Cardiac muscle cell (in vitro differentiated cells and primary cell): ENCODE results near the gene TEX29. TPM values are rescaled to one million over a fixed set of nuclear protein-coding genes. Genes with fewer than 3 reads are reported as not detected.

Experiments used
- DNase-seq, 2 donors: peaks; one replicate each; pipeline versions ENCODE4 v3.0.0 to v3.0.0-alpha.2; 2010 to 2017; ENCODE audit warnings: low read depth in 1 of 2, low spot score in 1 of 2
- H3K27ac ChIP-seq: fragments of 200-600 bp; sonication (generic); 2 replicates; pipeline ENCODE4 v1.5.1; 2016
- H3K27me3 ChIP-seq: fragments of 200-600 bp; sonication (generic); 2 replicates; pipeline ENCODE4 v1.6.0; 2016; ENCODE audit warnings: control low read depth
- H3K36me3 ChIP-seq: fragments of 200-600 bp; sonication (generic); 2 replicates; pipeline ENCODE4 v1.5.1; 2016; ENCODE audit warnings: control low read depth
- H3K4me1 ChIP-seq: fragments of 200-600 bp; sonication (generic); 2 replicates; pipeline ENCODE4 v1.8.1; 2017; ENCODE audit warnings: low read depth, mild to moderate bottlenecking, mixed run types
- H3K4me3 ChIP-seq: fragments of 200-600 bp; sonication (generic); 2 replicates; pipeline ENCODE4 v1.5.1; 2016; ENCODE audit warnings: mild to moderate bottlenecking
- H3K9me3 ChIP-seq: fragments of 200-600 bp; sonication (generic); 2 replicates; pipeline ENCODE4 v1.5.1; 2017; ENCODE audit warnings: low read depth, mild to moderate bottlenecking, control low read depth
- polyA plus RNA-seq: library from polyadenylated mRNA; unstranded; fragments of >200 nt; fragmentation: Nextera tagmentation; extraction: Ambion mirVana; gene quantifications from 2 replicates; pipeline ENCODE4 v1.2.1, GENCODE V29; 2016
- total RNA-seq: library from RNA; depleted of rRNA; stranded (reverse); fragments of >200 nt; gene quantifications from 2 replicates; pipeline ENCODE4 v1.2.3, GENCODE V29; 2016
- TF ChIP-seq, protein P1 (sequence below): IDR thresholded peaks from 2 replicates; pipeline ENCODE4 v1.5.1; 2012; ENCODE audit warnings: low read depth, mild to moderate bottlenecking, low read length

The TEX29 gene
- total and polyA plus RNA-seq, 2 experiments from 2014 or later: not detected

DNA sequence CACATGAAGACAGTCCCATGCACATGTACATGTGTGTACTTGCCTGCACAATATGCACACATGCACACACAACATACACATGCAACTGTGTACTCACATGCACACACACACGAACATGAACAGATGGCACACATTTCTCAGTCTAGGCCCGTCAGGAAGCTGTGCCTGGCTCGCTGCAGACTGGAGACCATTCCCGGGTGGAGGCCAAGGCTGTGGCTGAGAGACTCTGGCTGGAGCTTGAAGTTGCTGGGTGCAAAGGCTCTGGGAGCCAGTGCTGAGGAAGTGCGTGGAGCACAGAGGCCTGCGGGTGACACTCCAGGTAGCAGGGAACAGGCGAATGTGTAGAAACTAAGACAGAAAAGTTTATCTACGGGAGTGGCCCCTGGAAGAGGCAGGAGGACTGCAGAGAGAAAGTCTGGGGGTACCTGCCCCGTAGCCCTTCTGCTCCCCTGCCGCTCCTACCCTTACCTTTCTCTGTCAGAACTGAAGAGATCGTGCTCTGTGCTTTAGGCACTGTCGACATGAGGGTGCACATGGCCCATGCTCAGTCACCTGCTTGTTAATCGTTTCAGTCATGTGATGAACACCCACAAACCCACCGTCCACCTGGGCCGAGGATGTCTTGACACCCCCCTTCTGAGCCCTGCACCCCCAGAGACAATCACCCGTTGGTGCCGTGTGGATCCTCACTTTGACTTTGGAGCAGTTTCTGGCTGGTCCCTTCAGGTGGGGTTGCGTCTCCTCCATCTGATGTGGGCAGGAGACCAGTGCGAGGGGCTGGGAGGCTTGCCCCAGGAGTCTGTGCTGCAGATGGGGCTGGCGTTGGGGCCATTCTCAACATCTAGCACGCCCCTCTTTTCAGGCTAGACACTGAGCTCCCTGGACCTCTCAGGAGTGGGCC, 69.4 kb downstream of the TEX29 start:
- H3K27ac ChIP-seq: no peak overlapping the region
- H3K27me3 ChIP-seq: no peaks in the 10 kb centered on the region
- no peaks in the 10 kb centered on the region for H3K9me3 ChIP-seq
- H3K36me3 ChIP-seq: no peaks in the 10 kb centered on the region
- TF ChIP-seq, protein P1, sequence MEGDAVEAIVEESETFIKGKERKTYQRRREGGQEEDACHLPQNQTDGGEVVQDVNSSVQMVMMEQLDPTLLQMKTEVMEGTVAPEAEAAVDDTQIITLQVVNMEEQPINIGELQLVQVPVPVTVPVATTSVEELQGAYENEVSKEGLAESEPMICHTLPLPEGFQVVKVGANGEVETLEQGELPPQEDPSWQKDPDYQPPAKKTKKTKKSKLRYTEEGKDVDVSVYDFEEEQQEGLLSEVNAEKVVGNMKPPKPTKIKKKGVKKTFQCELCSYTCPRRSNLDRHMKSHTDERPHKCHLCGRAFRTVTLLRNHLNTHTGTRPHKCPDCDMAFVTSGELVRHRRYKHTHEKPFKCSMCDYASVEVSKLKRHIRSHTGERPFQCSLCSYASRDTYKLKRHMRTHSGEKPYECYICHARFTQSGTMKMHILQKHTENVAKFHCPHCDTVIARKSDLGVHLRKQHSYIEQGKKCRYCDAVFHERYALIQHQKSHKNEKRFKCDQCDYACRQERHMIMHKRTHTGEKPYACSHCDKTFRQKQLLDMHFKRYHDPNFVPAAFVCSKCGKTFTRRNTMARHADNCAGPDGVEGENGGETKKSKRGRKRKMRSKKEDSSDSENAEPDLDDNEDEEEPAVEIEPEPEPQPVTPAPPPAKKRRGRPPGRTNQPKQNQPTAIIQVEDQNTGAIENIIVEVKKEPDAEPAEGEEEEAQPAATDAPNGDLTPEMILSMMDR: no peak
- no peaks in the 10 kb centered on the region for H3K4me1 ChIP-seq
- H3K4me3 ChIP-seq: no peak overlapping the region
- DNase-seq: no peak

- H3K36me3 ChIP-seq: no peaks in the 10 kb centered on the region
- H3K4me3 ChIP-seq: no peak overlapping the region
- no peaks in the 10 kb centered on the region for H3K27me3 ChIP-seq
- no peaks in the 10 kb centered on the region for H3K9me3 ChIP-seq
- H3K4me1 ChIP-seq: no peaks in the 10 kb centered on the region
- TF ChIP-seq, protein P1: no peak
- no peak for DNase-seq
- no peak overlapping the region for H3K27ac ChIP-seq
Observed at GRCh38 chr13:111390522-111391270, 70.3 kb downstream of the TEX29 start.

- H3K4me1 ChIP-seq: no peaks in the 10 kb centered on the region
- no peaks in the 10 kb centered on the region for H3K27me3 ChIP-seq
- no peak for DNase-seq
- H3K27ac ChIP-seq: no peak overlapping the region
- H3K36me3 ChIP-seq: no peaks in the 10 kb centered on the region
- TF ChIP-seq, protein P1: no peak
- H3K9me3 ChIP-seq: no peaks in the 10 kb centered on the region
- no peak overlapping the region for H3K4me3 ChIP-seq
Observed at GRCh38 chr13:111392486-111392885, 72.0 kb downstream of the TEX29 start.

DNA sequence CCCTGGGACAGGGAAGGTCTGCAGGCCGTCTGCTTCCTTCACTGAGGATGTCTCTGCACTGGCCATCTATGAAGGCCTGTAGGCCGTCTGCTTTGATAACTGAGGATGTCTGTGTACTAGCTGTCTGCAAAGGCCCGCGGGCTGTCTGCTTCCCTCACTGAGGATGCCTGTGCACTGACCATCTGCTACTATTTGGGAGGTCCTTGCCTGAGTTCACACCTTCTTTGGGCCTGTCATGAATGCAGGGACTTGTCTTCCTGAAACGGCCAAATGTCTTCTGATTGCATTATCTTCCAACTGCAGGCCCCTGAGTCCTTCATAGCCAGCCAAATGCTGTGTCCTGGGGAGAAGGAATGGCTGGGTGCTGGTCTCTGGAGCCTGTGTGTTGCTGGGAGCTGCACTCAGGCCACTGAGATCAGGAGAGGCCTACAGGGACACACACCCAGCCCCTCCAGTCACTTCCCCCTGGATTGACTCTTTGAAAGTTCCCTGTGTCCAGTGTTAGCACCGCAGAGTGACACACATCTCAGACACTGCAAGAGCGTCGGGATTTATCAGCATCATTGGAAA, 72.9 kb downstream of the TEX29 start:
- DNase-seq: no peak
- Histone ChIP-seq H3K4me1 (no peaks in the 10 kb centered on the region), H3K36me3 (no peaks in the 10 kb centered on the region), H3K4me3 (no peak overlapping the region), H3K9me3 (no peaks in the 10 kb centered on the region), H3K27me3 (no peaks in the 10 kb centered on the region), H3K27ac (no peak overlapping the region)
- TF ChIP-seq, protein P1: no peak

Other genes starting within 250 kb of the TEX29 start
- 25.1 and 32.3 TPM in 2 replicates for gene ARHGEF7, start 205.3 kb upstream of the TEX29 start, total RNA-seq
- 20.4 and 26.5 TPM in 2 replicates for gene ARHGEF7, start 205.3 kb upstream of the TEX29 start, polyA plus RNA-seq